LNCaP clone FGC (cell line): ENCODE data around the gene BORCS5.

Experiments
- DNase-seq: peaks from one replicate; pipeline ENCODE4 v3.0.0-alpha.2; 2011; ENCODE audit warnings: low read depth
- H3K4me3 ChIP-seq: 2 replicates; pipeline ENCODE4 v1.5.1; 2011; ENCODE audit warnings: mild to moderate bottlenecking, low read depth, low read length, control low read depth
- TF ChIP-seq, protein P1 (sequence below): IDR thresholded peaks from 2 replicates; pipeline ENCODE4 v1.5.1; 2012; ENCODE audit warnings: mild to moderate bottlenecking; ENCODE audit not compliant: control insufficient read depth, insufficient read depth; ENCODE audit errors: extremely low read depth

The BORCS5 gene

GRCh38 chr12:12513416-12514006 is 156.6 kb downstream of the BORCS5 start:
- no peak for DNase-seq
- TF ChIP-seq, protein P1, sequence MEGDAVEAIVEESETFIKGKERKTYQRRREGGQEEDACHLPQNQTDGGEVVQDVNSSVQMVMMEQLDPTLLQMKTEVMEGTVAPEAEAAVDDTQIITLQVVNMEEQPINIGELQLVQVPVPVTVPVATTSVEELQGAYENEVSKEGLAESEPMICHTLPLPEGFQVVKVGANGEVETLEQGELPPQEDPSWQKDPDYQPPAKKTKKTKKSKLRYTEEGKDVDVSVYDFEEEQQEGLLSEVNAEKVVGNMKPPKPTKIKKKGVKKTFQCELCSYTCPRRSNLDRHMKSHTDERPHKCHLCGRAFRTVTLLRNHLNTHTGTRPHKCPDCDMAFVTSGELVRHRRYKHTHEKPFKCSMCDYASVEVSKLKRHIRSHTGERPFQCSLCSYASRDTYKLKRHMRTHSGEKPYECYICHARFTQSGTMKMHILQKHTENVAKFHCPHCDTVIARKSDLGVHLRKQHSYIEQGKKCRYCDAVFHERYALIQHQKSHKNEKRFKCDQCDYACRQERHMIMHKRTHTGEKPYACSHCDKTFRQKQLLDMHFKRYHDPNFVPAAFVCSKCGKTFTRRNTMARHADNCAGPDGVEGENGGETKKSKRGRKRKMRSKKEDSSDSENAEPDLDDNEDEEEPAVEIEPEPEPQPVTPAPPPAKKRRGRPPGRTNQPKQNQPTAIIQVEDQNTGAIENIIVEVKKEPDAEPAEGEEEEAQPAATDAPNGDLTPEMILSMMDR: no peak
- no peak overlapping the region for H3K4me3 ChIP-seq

GRCh38 chr12:12518464-12518845 is 161.6 kb downstream of the BORCS5 start:
- no peak for DNase-seq
- TF ChIP-seq, protein P1: no peak
- no peak overlapping the region for H3K4me3 ChIP-seq

- no peak for DNase-seq
- TF ChIP-seq, protein P1: no peak
- H3K4me3 ChIP-seq: no peak overlapping the region
Measured at GRCh38 chr12:12518919-12519318, 162.0 kb downstream of the BORCS5 start.
